Smooth muscle cell (in vitro differentiated cells): ENCODE results near the gene CAP2. TPM values are rescaled to one million over a fixed set of nuclear protein-coding genes. Genes with fewer than 3 reads are reported as not detected.
A peak's percentile ranks its signal among the peaks of the same experiment; 100 is the strongest.

Experiments used
- DNase-seq: peaks from one replicate; lab custom pipeline; 2025; ENCODE audit not compliant: unreplicated experiment; lab: John Stamatoyannopoulos, UW
- H2AFZ ChIP-seq: fragments of 200-600 bp; sonication (generic); 2 replicates; pipeline ENCODE4 v1.6.0; 2016; ENCODE audit warnings: antibody characterized with exemption, low read depth, mild to moderate bottlenecking
- H3F3A ChIP-seq: fragments of 200-600 bp; sonication (generic); 2 replicates; pipeline ENCODE4 v1.6.0; 2017; ENCODE audit warnings: antibody characterized with exemption, low read depth
- H3K27ac ChIP-seq: fragments of 200-600 bp; sonication (generic); 2 replicates; pipeline ENCODE4 v1.5.1; 2016; ENCODE audit warnings: low read depth, mild to moderate bottlenecking
- H3K27me3 ChIP-seq: fragments of 200-600 bp; sonication (generic); 2 replicates; pipeline ENCODE4 v1.6.1; 2016; ENCODE audit warnings: low read depth, mild to moderate bottlenecking
- H3K36me3 ChIP-seq: fragments of 200-600 bp; sonication (generic); 2 replicates; pipeline ENCODE4 v1.5.1; 2016; ENCODE audit warnings: low read depth
- H3K4me1 ChIP-seq: fragments of 200-600 bp; sonication (generic); 2 replicates; pipeline ENCODE4 v1.5.1; 2016; ENCODE audit warnings: low read depth
- H3K4me2 ChIP-seq: fragments of 200-600 bp; sonication (generic); 2 replicates; pipeline ENCODE4 v1.6.0; 2016; ENCODE audit warnings: mild to moderate bottlenecking
- H3K4me3 ChIP-seq: fragments of 200-600 bp; sonication (generic); 2 replicates; pipeline ENCODE4 v1.5.1; 2016; ENCODE audit warnings: mild to moderate bottlenecking
- H3K79me2 ChIP-seq: fragments of 200-600 bp; sonication (generic); 2 replicates; pipeline ENCODE4 v1.6.0; 2016; ENCODE audit warnings: low read depth, mild to moderate bottlenecking
- H3K9ac ChIP-seq: fragments of 200-600 bp; sonication (generic); 2 replicates; pipeline ENCODE4 v1.6.0; 2016; ENCODE audit warnings: low read depth
- H3K9me3 ChIP-seq: fragments of 200-600 bp; sonication (generic); replicated peaks from 2 replicates; pipeline ENCODE4 v1.5.1; 2016; ENCODE audit warnings: low read depth
- H4K20me1 ChIP-seq: fragments of 200-600 bp; sonication (generic); 2 replicates; pipeline ENCODE4 v1.6.0; 2016; ENCODE audit warnings: low read depth
- WGBS: methylation state at CpG from one replicate; pipeline ENCODE4 v1.1.7; 2016; ENCODE audit warnings: low lambda C conversion rate; 5-methylcytosine and 5-hydroxymethylcytosine counted together
- polyA plus RNA-seq: library from polyadenylated mRNA; unstranded; fragments of >200 nt; fragmentation: Nextera tagmentation; extraction: Ambion mirVana; gene quantifications from 2 replicates; pipeline ENCODE4 v1.2.1, GENCODE V29; 2016
- total RNA-seq: library from RNA; depleted of rRNA; stranded (reverse); fragments of >200 nt; gene quantifications from 2 replicates; pipeline ENCODE4 v1.2.3, GENCODE V29; 2014
- TF ChIP-seq, protein P1 (sequence below): fragments of 200-600 bp; sonication (generic); IDR thresholded peaks from 2 replicates; pipeline ENCODE4 v1.5.1; 2017; ENCODE audit warnings: borderline replicate concordance, mild to moderate bottlenecking, antibody characterized with exemption; ENCODE audit not compliant: insufficient read depth, poor library complexity, severe bottlenecking

Gene CAP2
- total and polyA plus RNA-seq, 2 experiments from 2014 or later = 19.0 to 27.7 TPM

DNA sequence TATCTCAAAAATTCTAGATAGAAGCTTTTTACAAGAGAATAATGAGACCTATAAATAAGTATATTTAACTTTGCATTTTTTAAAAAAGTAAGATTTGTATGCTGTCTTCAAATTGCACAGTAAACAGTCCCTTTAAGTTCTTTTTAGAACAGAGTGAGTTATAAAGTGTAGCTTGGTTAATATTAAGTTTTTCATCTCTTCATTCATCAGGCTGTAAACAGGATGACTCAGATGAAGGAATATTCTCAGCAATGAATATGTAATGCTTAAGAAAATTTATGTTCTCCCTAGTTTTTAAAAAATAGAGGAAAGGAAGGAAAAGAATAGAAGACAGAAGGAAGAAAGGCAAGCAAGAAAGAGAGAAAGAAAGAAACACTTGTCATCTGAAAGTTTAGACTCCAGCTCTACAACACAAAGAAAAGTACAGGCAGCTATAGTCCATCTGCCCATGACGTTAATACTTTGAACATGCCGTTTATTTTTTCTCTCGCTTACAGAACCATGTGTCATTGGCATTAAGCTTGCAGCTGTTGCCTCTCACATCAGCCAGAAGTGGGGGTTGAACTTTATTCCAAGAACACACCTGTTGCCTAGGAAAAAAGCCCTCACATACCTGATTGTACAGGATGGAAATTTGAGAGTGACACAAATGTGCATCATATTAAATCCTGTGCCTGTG, 36.1 kb downstream of the CAP2 start:
- Histone ChIP-seq H3K9me3 (no peaks in the 10 kb centered on the region), H3F3A (no peaks in the 10 kb centered on the region), H3K9ac (peak overlapping the region; percentile 24), H2AFZ (no peak overlapping the region), H3K36me3 (no peaks in the 10 kb centered on the region), H3K4me2 (no peak overlapping the region), H3K4me3 (no peak overlapping the region), H3K27ac (peak overlapping the region; percentile 49), H3K4me1 (no peaks in the 10 kb centered on the region), H3K79me2 (no peaks in the 10 kb centered on the region), H3K27me3 (no peaks in the 10 kb centered on the region), H4K20me1 (no peaks in the 10 kb centered on the region)
- 85% methylated on average over 3 of the region's 3 CpGs for WGBS
- TF ChIP-seq, protein P1, sequence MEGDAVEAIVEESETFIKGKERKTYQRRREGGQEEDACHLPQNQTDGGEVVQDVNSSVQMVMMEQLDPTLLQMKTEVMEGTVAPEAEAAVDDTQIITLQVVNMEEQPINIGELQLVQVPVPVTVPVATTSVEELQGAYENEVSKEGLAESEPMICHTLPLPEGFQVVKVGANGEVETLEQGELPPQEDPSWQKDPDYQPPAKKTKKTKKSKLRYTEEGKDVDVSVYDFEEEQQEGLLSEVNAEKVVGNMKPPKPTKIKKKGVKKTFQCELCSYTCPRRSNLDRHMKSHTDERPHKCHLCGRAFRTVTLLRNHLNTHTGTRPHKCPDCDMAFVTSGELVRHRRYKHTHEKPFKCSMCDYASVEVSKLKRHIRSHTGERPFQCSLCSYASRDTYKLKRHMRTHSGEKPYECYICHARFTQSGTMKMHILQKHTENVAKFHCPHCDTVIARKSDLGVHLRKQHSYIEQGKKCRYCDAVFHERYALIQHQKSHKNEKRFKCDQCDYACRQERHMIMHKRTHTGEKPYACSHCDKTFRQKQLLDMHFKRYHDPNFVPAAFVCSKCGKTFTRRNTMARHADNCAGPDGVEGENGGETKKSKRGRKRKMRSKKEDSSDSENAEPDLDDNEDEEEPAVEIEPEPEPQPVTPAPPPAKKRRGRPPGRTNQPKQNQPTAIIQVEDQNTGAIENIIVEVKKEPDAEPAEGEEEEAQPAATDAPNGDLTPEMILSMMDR = no peak
- no peak for DNase-seq

DNA sequence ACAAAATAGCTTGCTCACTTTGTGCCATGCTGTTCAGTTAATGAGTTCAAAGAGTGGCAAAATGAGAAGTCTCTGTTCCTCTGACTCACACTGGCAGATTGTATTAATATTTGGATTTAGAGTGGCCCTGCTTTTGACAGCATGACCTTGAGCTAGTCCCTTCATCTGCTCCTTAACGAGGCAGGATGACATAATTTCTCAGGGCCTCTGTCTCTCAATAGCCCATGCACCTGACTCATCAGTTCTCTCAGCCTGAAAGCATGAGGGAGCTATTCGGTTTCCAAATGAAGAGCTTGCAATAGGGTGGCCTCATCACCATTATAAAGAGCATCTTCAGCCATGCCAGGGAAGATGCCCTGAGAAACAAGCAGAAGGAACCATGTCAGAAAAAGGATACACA, 38.2 kb downstream of the CAP2 start:
- Histone ChIP-seq H3K4me1 (no peaks in the 10 kb centered on the region), H3K27me3 (no peaks in the 10 kb centered on the region), H3K9ac (no peak overlapping the region), H2AFZ (no peak overlapping the region), H4K20me1 (no peaks in the 10 kb centered on the region), H3K4me2 (no peak overlapping the region), H3K79me2 (no peaks in the 10 kb centered on the region), H3K4me3 (no peak overlapping the region), H3K9me3 (no peaks in the 10 kb centered on the region), H3K36me3 (no peaks in the 10 kb centered on the region), H3K27ac (no peak overlapping the region), H3F3A (no peaks in the 10 kb centered on the region)
- 45% methylated on average over 2 of the region's 2 CpGs for WGBS
- no peak for DNase-seq
- TF ChIP-seq, protein P1 = no peak

DNA sequence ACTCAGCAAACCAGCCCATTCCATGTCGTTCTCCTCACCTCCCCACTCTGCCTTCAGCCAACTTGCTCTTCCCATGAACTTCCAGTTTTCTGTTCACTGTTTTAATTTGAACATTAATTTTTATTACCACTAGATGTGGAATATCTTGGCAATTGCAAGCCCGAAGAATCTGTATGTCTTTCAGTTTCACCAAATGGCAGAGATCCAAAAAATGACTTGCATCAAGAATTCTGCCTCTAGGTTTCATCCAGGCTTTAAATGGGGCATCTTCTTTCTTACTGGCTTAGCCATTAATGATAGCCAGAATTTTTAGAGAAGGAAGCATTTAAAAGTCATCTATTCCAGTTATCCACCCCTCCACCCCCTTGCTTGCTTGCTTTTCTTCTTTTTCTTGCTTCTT, 39.0 kb downstream of the CAP2 start:
- Histone ChIP-seq H3K4me2 (no peak overlapping the region), H3K27me3 (no peaks in the 10 kb centered on the region), H3K36me3 (no peaks in the 10 kb centered on the region), H2AFZ (no peak overlapping the region), H3K4me1 (no peaks in the 10 kb centered on the region), H4K20me1 (no peaks in the 10 kb centered on the region), H3K79me2 (no peaks in the 10 kb centered on the region), H3K9ac (no peak overlapping the region), H3K4me3 (no peak overlapping the region), H3K27ac (no peak overlapping the region), H3F3A (no peaks in the 10 kb centered on the region), H3K9me3 (no peaks in the 10 kb centered on the region)
- DNase-seq = no peak
- TF ChIP-seq, protein P1 = no peak
- 86% methylated on average over 2 of the region's 2 CpGs for WGBS
